ENCODE results near the gene TMEM123. TPM values are rescaled to one million over a fixed set of nuclear protein-coding genes. Genes with fewer than 3 reads are reported as not detected.

The TMEM123 gene
- total RNA-seq, 2 experiments from 2014 or later: 288 to 307 TPM

GRCh38 chr11:102468616-102469195 lies 16.1 kb upstream of the TMEM123 start:
- H3K4me1 Mint-ChIP-seq (ENCODE audit: low read depth): peaks cover 94% of the 10 kb centered on the region
- no peaks in the 10 kb centered on the region for H3K36me3 ChIP-seq (ENCODE audit: insufficient read depth, low read length)
- peaks cover 63% of the 10 kb centered on the region for H3K4me1 ChIP-seq (ENCODE audit: insufficient read depth, low read length)
- no peak overlapping the region for H3K27ac ChIP-seq (ENCODE audit: low read depth in 1 of 2, low read length in 2 of 2)
- H3K4me3 ChIP-seq (ENCODE audit: low read length): no peak overlapping the region
- H3K27me3 Mint-ChIP-seq: no peaks in the 10 kb centered on the region
- H3K4me3 Mint-ChIP-seq: no peak overlapping the region
- no peak for TF ChIP-seq CTCF (IDR thresholded peaks at IDR 0.05)
- H3K36me3 Mint-ChIP-seq (ENCODE audit: low read depth): no peaks in the 10 kb centered on the region
- ChIA-PET CTCF (no interaction called here), POLR2A (no interaction called here)
- H3K9me3 Mint-ChIP-seq: no peaks in the 10 kb centered on the region
- H3K27ac Mint-ChIP-seq: peak overlapping the region; percentile 11
- no peaks in the 10 kb centered on the region for H3K27me3 ChIP-seq (ENCODE audit: control insufficient read depth in 1 of 2, insufficient read depth in 2 of 2, low read length in 2 of 2)
- ATAC-seq (ENCODE audit: poor library complexity) (no peak), DNase-seq (no peak)
- intact Hi-C loops (cut with DNase I, micrococcal nuclease): no loop called here
- no peaks in the 10 kb centered on the region for H3K9me3 ChIP-seq (ENCODE audit: control insufficient read depth in 1 of 2, insufficient read depth in 1 of 2, low read length in 2 of 2)

- H3K36me3 ChIP-seq (ENCODE audit: insufficient read depth, low read length): no peaks in the 10 kb centered on the region
- no peak overlapping the region for H3K4me3 ChIP-seq (ENCODE audit: low read length)
- H3K27me3 ChIP-seq (ENCODE audit: control insufficient read depth in 1 of 2, insufficient read depth in 2 of 2, low read length in 2 of 2): no peaks in the 10 kb centered on the region
- Mint-ChIP-seq H3K4me1 (ENCODE audit: low read depth) (peaks cover 92% of the 10 kb centered on the region), H3K36me3 (ENCODE audit: low read depth) (no peaks in the 10 kb centered on the region), H3K27ac (peak overlapping the region; percentile 11), H3K9me3 (no peaks in the 10 kb centered on the region), H3K4me3 (peak overlapping the region; percentile 50), H3K27me3 (no peaks in the 10 kb centered on the region)
- no peak for ATAC-seq (ENCODE audit: poor library complexity)
- no peak for TF ChIP-seq CTCF (IDR thresholded peaks at IDR 0.05)
- CTCF ChIA-PET: interaction anchor here (1.1 to 1.4 kb wide), 4 partner anchors 11 to 77 kb away, joined by 3 to 6 read pairs (median 3); no protein-coding TSS in a partner anchor
- H3K4me1 ChIP-seq (ENCODE audit: insufficient read depth, low read length): peaks cover 56% of the 10 kb centered on the region
- intact Hi-C loops (cut with DNase I, micrococcal nuclease): no loop called here
- POLR2A ChIA-PET: interaction anchor here (0.6 to 2.1 kb wide), 5 partner anchors 8 to 48 kb away, joined by 3 to 12 read pairs (median 3); no protein-coding TSS in a partner anchor
- H3K27ac ChIP-seq (ENCODE audit: low read depth in 1 of 2, low read length in 2 of 2): no peak overlapping the region
- no peak for DNase-seq
- no peaks in the 10 kb centered on the region for H3K9me3 ChIP-seq (ENCODE audit: control insufficient read depth in 1 of 2, insufficient read depth in 1 of 2, low read length in 2 of 2)
Observed at GRCh38 chr11:102467853-102468580, 15.5 kb upstream of the TMEM123 start.

GRCh38 chr11:102467080-102467708 lies 14.6 kb upstream of the TMEM123 start:
- Mint-ChIP-seq H3K9me3 (no peaks in the 10 kb centered on the region), H3K4me1 (ENCODE audit: low read depth) (peaks cover 90% of the 10 kb centered on the region), H3K36me3 (ENCODE audit: low read depth) (no peaks in the 10 kb centered on the region), H3K27me3 (no peaks in the 10 kb centered on the region), H3K4me3 (peak overlapping the region; percentile 50), H3K27ac (peak overlapping the region; percentile 11)
- H3K4me1 ChIP-seq (ENCODE audit: insufficient read depth, low read length): peaks cover 52% of the 10 kb centered on the region
- TF ChIP-seq CTCF (IDR thresholded peaks at IDR 0.05): no peak
- no peak for ATAC-seq (ENCODE audit: poor library complexity)
- H3K27me3 ChIP-seq (ENCODE audit: control insufficient read depth in 1 of 2, insufficient read depth in 2 of 2, low read length in 2 of 2): no peaks in the 10 kb centered on the region
- ChIA-PET POLR2A (interaction anchor here (0.6 to 2.1 kb wide), 5 partner anchors 9 to 47 kb away, joined by 3 to 12 read pairs (median 3); no protein-coding TSS in a partner anchor), CTCF (interaction anchor here (1.1 to 1.4 kb wide), 5 partner anchors 10 to 77 kb away, joined by 3 to 6 read pairs (median 3); no protein-coding TSS in a partner anchor)
- intact Hi-C loops (cut with DNase I, micrococcal nuclease): no loop called here
- no peak for DNase-seq
- H3K36me3 ChIP-seq (ENCODE audit: insufficient read depth, low read length): no peaks in the 10 kb centered on the region
- no peak overlapping the region for H3K27ac ChIP-seq (ENCODE audit: low read depth in 1 of 2, low read length in 2 of 2)
- H3K9me3 ChIP-seq (ENCODE audit: control insufficient read depth in 1 of 2, insufficient read depth in 1 of 2, low read length in 2 of 2): no peaks in the 10 kb centered on the region
- H3K4me3 ChIP-seq (ENCODE audit: low read length): no peak overlapping the region
